Aorta (tissue), 5 donors: ENCODE results near the gene DOK7. TPM values are rescaled to one million over a fixed set of nuclear protein-coding genes. Genes with fewer than 3 reads are reported as not detected.
A peak's percentile ranks its signal among the peaks of the same experiment; 100 is the strongest.

Experiments
- ATAC-seq: fragments of 200-7000 bp; cut with Tn5 transposase; one replicate; pipeline ENCODE4 v1.9.1; 2022; ENCODE audit warnings: moderate library complexity; ENCODE audit not compliant: low FRiP score
- DNase-seq, 2 donors: peaks; one replicate each; pipeline ENCODE4 v3.0.0-alpha.2; 2020
- H3K27ac ChIP-seq, 2 donors: one replicate each; pipeline ENCODE4 v1.5.1; 2013; ENCODE audit warnings: low read length in 2 of 2, mild to moderate bottlenecking in 2 of 2, moderate library complexity in 2 of 2, control low read depth in 1 of 2, inconsistent platforms in 1 of 2, low read depth in 1 of 2
- H3K27me3 ChIP-seq, 2 donors: one replicate each; pipeline ENCODE4 v1.6.1; 2013; ENCODE audit warnings: control low read depth in 1 of 2, low read length in 1 of 2, mild to moderate bottlenecking in 1 of 2, moderate library complexity in 1 of 2; ENCODE audit not compliant: insufficient read depth in 2 of 2, control insufficient read depth in 1 of 2
- H3K36me3 ChIP-seq, 2 donors: one replicate each; pipeline ENCODE4 v1.6.1; 2013; ENCODE audit warnings: control low read depth in 1 of 2, low read length in 1 of 2, mild to moderate bottlenecking in 1 of 2; ENCODE audit not compliant: insufficient read depth in 2 of 2, control insufficient read depth in 1 of 2
- H3K4me1 ChIP-seq, 2 donors: one replicate each; pipeline ENCODE4 v1.6.1; 2013; ENCODE audit warnings: low read length in 2 of 2, control low read depth in 1 of 2, mild to moderate bottlenecking in 1 of 2, moderate library complexity in 1 of 2; ENCODE audit not compliant: insufficient read depth in 2 of 2, control insufficient read depth in 1 of 2
- H3K4me3 ChIP-seq, 2 donors: one replicate each; pipeline ENCODE4 v1.5.1; 2013; ENCODE audit warnings: low read length in 2 of 2, control low read depth in 1 of 2, mild to moderate bottlenecking in 1 of 2
- H3K9me3 ChIP-seq: one replicate; pipeline ENCODE4 v1.6.1; 2013; ENCODE audit warnings: mild to moderate bottlenecking, low read length; ENCODE audit not compliant: control insufficient read depth
- WGBS, 2 donors: extraction: QIAGEN DNeasy Blood & Tissue Kit; methylation state at CpG; one replicate each; pipeline ENCODE4 v1.1.7; 2013; 5-methylcytosine and 5-hydroxymethylcytosine counted together
- intact Hi-C, 2 donors: fragments of 100-400 bp; cut with DNase I; formaldehyde crosslinking; loops; one replicate each; pipeline versions ENCODE4 v1.14.2 to v1.15.0; 2022
- long read RNA-seq, 2 donors: library from polyadenylated mRNA; unstranded; transcript quantifications; one replicate each; pipeline ENCODE4 v2.0.0, GENCODE V29; 2020 to 2021
- polyA plus RNA-seq, 2 donors: library from polyadenylated mRNA; stranded (reverse); fragments of 200-250 nt; gene quantifications; one replicate each; pipeline ENCODE4 v1.2.3, GENCODE V29; 2013
- total RNA-seq, 2 donors: library from RNA; stranded (reverse); fragmentation: NEBNext Ultra II Directional; extraction: Animal tissue kit (Norgen Biotek cat#: 25700); gene quantifications; one replicate each; pipeline ENCODE4 v1.2.1, GENCODE V29; 2021
- donor health status: healthy with polysubstance abuse.
- donor health status: Bipolar disorder and iron deficiency.
- donor health status: DM: no; HTN: no; CAD: no.
- donor health status: DM: no; HTN: no; CAD: no.
- donor health status: DM: yes; HTN: yes; CAD: no.

The DOK7 gene
- total RNA-seq (1 to 10 TPM; 3.3 to 9.1 TPM), polyA plus RNA-seq (1 to 10 TPM; 4.3 to 5.1 TPM)
- long read RNA-seq, donor 1, transcript DOK7-201 (7 exons, 2,562 nt) = major isoform, 8 of 33 reads
- long read RNA-seq, donor 1, partial matches to known transcripts = 5 of 33 reads
- long read RNA-seq, donor 1, other reads (novel, unspliced or antisense) = 14 of 33 reads
- long read RNA-seq, donor 2, partial matches to known transcripts = 0 of 3 reads
- long read RNA-seq, donor 2, other reads (novel, unspliced or antisense) = 3 of 3 reads

- no peaks in the 10 kb centered on the region for H3K27me3 ChIP-seq
- 4 to 6% methylated on average over 36 to 44 of the region's 44 CpGs for WGBS, 2 donors
- no peaks in the 10 kb centered on the region for H3K9me3 ChIP-seq
- intact Hi-C loops = no loop called here
- H3K4me3 ChIP-seq = peak within 1 kb of the TSS; percentile 49 to 62
- H3K4me1 ChIP-seq = peaks cover 0 to 2% of the 10 kb centered on the region in 2 donors
- H3K36me3 ChIP-seq = no peaks in the 10 kb centered on the region
- peak within 1 kb of the TSS in 1 of 2 donors; percentile 73 for H3K27ac ChIP-seq
- peak in 1 of 2 donors; percentile 86 for DNase-seq
- ATAC-seq = peak; percentile 60
These were observed at the start of gene DOK7 for GRCh38 chr4:3462790-3463415. DOK7 (plus strand) TSS chr4:3463306; CDS start chr4:3463376, 70 bp downstream.

GRCh38 chr4:3413675-3414420 is 49.3 kb upstream of the DOK7 start:
- H3K4me3 ChIP-seq = no peak overlapping the region
- no peaks in the 10 kb centered on the region for H3K27me3 ChIP-seq
- intact Hi-C loops = no loop called here
- no peaks in the 10 kb centered on the region for H3K9me3 ChIP-seq
- 94 to 95% methylated on average over 30 to 32 of the region's 32 CpGs for WGBS, 2 donors
- ATAC-seq (no peak), DNase-seq (peak in 1 of 2 donors; percentile 76)
- no peak overlapping the region for H3K27ac ChIP-seq
- H3K4me1 ChIP-seq = no peaks in the 10 kb centered on the region
- no peaks in the 10 kb centered on the region for H3K36me3 ChIP-seq

GRCh38 chr4:3414421-3415279 is 48.5 kb upstream of the DOK7 start:
- Histone ChIP-seq H3K27me3 (no peaks in the 10 kb centered on the region), H3K27ac (no peak overlapping the region), H3K4me1 (no peaks in the 10 kb centered on the region), H3K36me3 (no peaks in the 10 kb centered on the region), H3K4me3 (no peak overlapping the region), H3K9me3 (no peaks in the 10 kb centered on the region)
- intact Hi-C loops = no loop called here
- 93 to 94% methylated on average over 37 of the region's 37 CpGs for WGBS, 2 donors
- DNase-seq (peak; percentile 74 to 75), ATAC-seq (no peak)

GRCh38 chr4:3415471-3416141 is 47.5 kb upstream of the DOK7 start:
- H3K27me3 ChIP-seq = no peaks in the 10 kb centered on the region
- intact Hi-C loops = no loop called here
- WGBS, 2 donors = 91% methylated on average over 33 of the region's 33 CpGs
- no peaks in the 10 kb centered on the region for H3K4me1 ChIP-seq
- no peaks in the 10 kb centered on the region for H3K9me3 ChIP-seq
- H3K4me3 ChIP-seq = no peak overlapping the region
- no peak overlapping the region for H3K27ac ChIP-seq
- no peaks in the 10 kb centered on the region for H3K36me3 ChIP-seq
- no peak for ATAC-seq
- DNase-seq = peak; percentile 34 to 59

GRCh38 chr4:3416270-3416669 is 46.8 kb upstream of the DOK7 start:
- ATAC-seq (no peak), DNase-seq (peak in 1 of 2 donors; percentile 4)
- WGBS, 2 donors = 90 to 91% methylated on average over 18 of the region's 18 CpGs
- intact Hi-C loops = no loop called here
- H3K27ac ChIP-seq = no peak overlapping the region
- H3K4me1 ChIP-seq = no peaks in the 10 kb centered on the region
- H3K4me3 ChIP-seq = no peak overlapping the region
- H3K27me3 ChIP-seq = no peaks in the 10 kb centered on the region
- H3K36me3 ChIP-seq = no peaks in the 10 kb centered on the region
- no peaks in the 10 kb centered on the region for H3K9me3 ChIP-seq

- Histone ChIP-seq H3K27ac (no peak overlapping the region), H3K9me3 (no peaks in the 10 kb centered on the region), H3K36me3 (no peaks in the 10 kb centered on the region), H3K4me3 (no peak overlapping the region), H3K27me3 (no peaks in the 10 kb centered on the region), H3K4me1 (no peaks in the 10 kb centered on the region)
- ATAC-seq (no peak), DNase-seq (peak; percentile 45 to 68)
- intact Hi-C loops = no loop called here
- WGBS, 2 donors = 95 to 97% methylated on average over 17 of the region's 17 CpGs
These were observed 46.3 kb upstream of the DOK7 start for GRCh38 chr4:3416821-3417221.

GRCh38 chr4:3417448-3417847 is 45.7 kb upstream of the DOK7 start:
- Histone ChIP-seq H3K4me1 (no peaks in the 10 kb centered on the region), H3K27ac (no peak overlapping the region), H3K36me3 (no peaks in the 10 kb centered on the region), H3K27me3 (no peaks in the 10 kb centered on the region), H3K9me3 (no peaks in the 10 kb centered on the region), H3K4me3 (no peak overlapping the region)
- 93 to 95% methylated on average over 21 of the region's 21 CpGs for WGBS, 2 donors
- DNase-seq (peak; percentile 17 to 62), ATAC-seq (no peak)
- intact Hi-C loops = no loop called here
